ENCODE measurements around the gene FBXW8. TPM values are rescaled to one million over a fixed set of nuclear protein-coding genes. Genes with fewer than 3 reads are reported as not detected.

FBXW8 gene
- total RNA-seq, 1 experiment from 2014 or later, result 12.1 TPM

DNA sequence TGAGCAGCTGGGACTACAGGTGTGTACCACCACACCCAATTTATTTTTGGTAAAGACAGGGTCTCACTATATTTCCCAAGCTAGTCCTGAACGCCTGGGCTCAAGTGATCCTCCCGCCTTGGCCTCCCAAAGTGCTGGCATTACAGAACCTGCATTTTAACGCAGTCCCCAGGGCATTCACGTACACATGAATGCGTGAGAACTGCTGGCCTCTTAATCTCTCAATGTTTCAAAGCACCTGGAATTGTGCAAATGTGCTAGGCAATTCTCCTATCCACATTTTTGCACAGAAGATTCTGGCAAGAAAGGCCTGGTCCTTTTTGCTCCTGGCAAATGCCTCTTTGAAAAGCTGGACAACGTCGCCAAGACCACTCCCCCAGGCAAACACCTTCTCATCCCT, 153.3 kb downstream of the FBXW8 start:
- no peak overlapping the region for H3K27ac ChIP-seq (ENCODE audit: low read length)
- no peak overlapping the region for H3K4me3 ChIP-seq (ENCODE audit: low read length)
- ATAC-seq, result no peak
- no peaks in the 10 kb centered on the region for H4K20me1 ChIP-seq (ENCODE audit: low read length)
- H3K36me3 ChIP-seq (ENCODE audit: low read depth, low read length), result no peaks in the 10 kb centered on the region
- intact Hi-C loops (cut with micrococcal nuclease), result no loop called here
- H3K4me1 ChIP-seq (ENCODE audit: insufficient read depth, low read length), result peaks cover 8% of the 10 kb centered on the region; the same call in 1 of the 2 replicates
- no TSS peak for BruUV-seq (replicated peaks)
- H3K27me3 ChIP-seq (ENCODE audit: low read length), result no peaks in the 10 kb centered on the region
- ChIA-PET CTCF (no interaction called here), POLR2A (ENCODE audit: unreplicated experiment) (no interaction called here)
- no peak overlapping the region for H3K4me2 ChIP-seq (ENCODE audit: low read length)
- TF ChIP-seq EZH2 (IDR thresholded peaks at IDR 0.05; ENCODE audit: low read length, unreplicated experiment) (no peak), EZH2phosphoT487 (IDR thresholded peaks at IDR 0.05; ENCODE audit: borderline replicate concordance, low read length) (no peak)
- TF ChIP-seq, protein P1, sequence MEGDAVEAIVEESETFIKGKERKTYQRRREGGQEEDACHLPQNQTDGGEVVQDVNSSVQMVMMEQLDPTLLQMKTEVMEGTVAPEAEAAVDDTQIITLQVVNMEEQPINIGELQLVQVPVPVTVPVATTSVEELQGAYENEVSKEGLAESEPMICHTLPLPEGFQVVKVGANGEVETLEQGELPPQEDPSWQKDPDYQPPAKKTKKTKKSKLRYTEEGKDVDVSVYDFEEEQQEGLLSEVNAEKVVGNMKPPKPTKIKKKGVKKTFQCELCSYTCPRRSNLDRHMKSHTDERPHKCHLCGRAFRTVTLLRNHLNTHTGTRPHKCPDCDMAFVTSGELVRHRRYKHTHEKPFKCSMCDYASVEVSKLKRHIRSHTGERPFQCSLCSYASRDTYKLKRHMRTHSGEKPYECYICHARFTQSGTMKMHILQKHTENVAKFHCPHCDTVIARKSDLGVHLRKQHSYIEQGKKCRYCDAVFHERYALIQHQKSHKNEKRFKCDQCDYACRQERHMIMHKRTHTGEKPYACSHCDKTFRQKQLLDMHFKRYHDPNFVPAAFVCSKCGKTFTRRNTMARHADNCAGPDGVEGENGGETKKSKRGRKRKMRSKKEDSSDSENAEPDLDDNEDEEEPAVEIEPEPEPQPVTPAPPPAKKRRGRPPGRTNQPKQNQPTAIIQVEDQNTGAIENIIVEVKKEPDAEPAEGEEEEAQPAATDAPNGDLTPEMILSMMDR (conservative IDR thresholded peaks at IDR 0.05; ENCODE audit: low read depth, low read length), result no peak
- H3K9me2 ChIP-seq (replicated peaks; ENCODE audit: low read length), result no peaks in the 10 kb centered on the region
- H3F3A ChIP-seq (ENCODE audit: low read length, unreplicated experiment), result no peaks in the 10 kb centered on the region
- no peak overlapping the region for H3K9ac ChIP-seq (ENCODE audit: low read length)
- H3K79me2 ChIP-seq (ENCODE audit: low read length), result no peaks in the 10 kb centered on the region
- DNase-seq, result no peak
- no peak overlapping the region for H2AFZ ChIP-seq (ENCODE audit: low read length)
- H3K9me3 ChIP-seq (ENCODE audit: low read length), result no peaks in the 10 kb centered on the region

DNA sequence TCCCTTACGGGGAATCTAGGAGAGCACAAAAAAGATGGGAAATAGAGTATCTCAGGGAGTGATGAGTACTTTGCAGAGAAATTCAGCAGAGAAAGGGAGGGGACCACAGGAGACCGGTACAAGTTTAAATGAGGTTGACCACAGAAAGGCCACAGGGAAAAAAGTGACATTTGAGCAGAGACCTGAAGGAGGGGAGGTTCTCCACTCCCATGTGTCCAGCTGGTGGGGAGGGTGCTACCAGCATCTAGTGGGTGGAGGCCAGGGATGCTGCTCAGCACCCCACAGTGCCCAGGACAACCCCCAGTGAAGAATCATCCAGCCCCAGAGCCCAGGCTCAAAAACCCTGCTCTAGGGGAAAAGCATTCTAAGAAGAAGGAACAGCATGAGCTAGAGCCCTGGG, 153.8 kb downstream of the FBXW8 start:
- POLR2A ChIA-PET (ENCODE audit: unreplicated experiment), result no interaction called here

DNA sequence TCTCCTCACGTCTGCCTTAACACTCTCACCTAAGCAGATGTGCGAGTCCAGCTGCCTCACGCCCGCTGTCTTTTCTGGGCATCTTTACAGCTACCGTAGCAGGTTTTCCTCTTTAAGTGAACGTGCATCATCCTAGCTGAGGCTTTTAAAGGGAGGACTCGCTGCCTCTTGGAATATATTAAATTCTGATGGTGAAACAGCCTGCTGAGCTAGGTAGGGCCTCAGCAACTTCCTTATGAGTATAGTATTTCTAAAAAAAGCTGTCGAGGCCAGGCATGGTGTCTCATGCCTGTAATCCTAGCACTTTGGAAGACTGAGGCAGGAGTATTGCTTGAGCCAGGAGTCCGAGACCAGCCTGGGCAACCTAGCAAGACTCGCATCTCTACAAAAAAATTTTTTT, 156.3 kb downstream of the FBXW8 start:
- Histone ChIP-seq H3K9me3 (ENCODE audit: low read length) (no peaks in the 10 kb centered on the region), H3K4me1 (ENCODE audit: insufficient read depth, low read length) (no peaks in the 10 kb centered on the region), H3K27ac (ENCODE audit: low read length) (no peak overlapping the region), H3K36me3 (ENCODE audit: low read depth, low read length) (no peaks in the 10 kb centered on the region), H2AFZ (ENCODE audit: low read length) (0 out of 2 replicates have a peak overlapping the region, but pooled peaks have one; percentile 7), H3K9me2 (replicated peaks; ENCODE audit: low read length) (no peaks in the 10 kb centered on the region), H3K4me3 (ENCODE audit: low read length) (no peak overlapping the region), H3F3A (ENCODE audit: low read length, unreplicated experiment) (no peaks in the 10 kb centered on the region), H3K79me2 (ENCODE audit: low read length) (no peaks in the 10 kb centered on the region), H3K9ac (ENCODE audit: low read length) (no peak overlapping the region), H3K27me3 (ENCODE audit: low read length) (no peaks in the 10 kb centered on the region), H4K20me1 (ENCODE audit: low read length) (no peaks in the 10 kb centered on the region), H3K4me2 (ENCODE audit: low read length) (no peak overlapping the region)
- CTCF ChIA-PET, result no interaction called here
- POLR2A ChIA-PET (ENCODE audit: unreplicated experiment), result interaction anchor here (0.6 kb wide), 1 partner anchor 11 kb away, joined by 4 read pairs; no protein-coding TSS in a partner anchor
- ATAC-seq (peak; percentile 38), DNase-seq (no peak)
- TF ChIP-seq, protein P1 (conservative IDR thresholded peaks at IDR 0.05; ENCODE audit: low read depth, low read length), result no peak
- TF ChIP-seq EZH2 (IDR thresholded peaks at IDR 0.05; ENCODE audit: low read length, unreplicated experiment) (no peak), EZH2phosphoT487 (IDR thresholded peaks at IDR 0.05; ENCODE audit: borderline replicate concordance, low read length) (no peak)
- BruUV-seq (replicated peaks), result no TSS peak
- intact Hi-C loops (cut with micrococcal nuclease), result no loop called here

More for the DNA sequence above, 153.8 kb downstream of the FBXW8 start:
- H3K4me2 ChIP-seq (ENCODE audit: low read length), result no peak overlapping the region
- H3K36me3 ChIP-seq (ENCODE audit: low read depth, low read length), result no peaks in the 10 kb centered on the region
- BruUV-seq (replicated peaks), result no TSS peak
- H3K9ac ChIP-seq (ENCODE audit: low read length), result no peak overlapping the region
- no peaks in the 10 kb centered on the region for H3K9me2 ChIP-seq (replicated peaks; ENCODE audit: low read length)
- ATAC-seq (no peak), DNase-seq (no peak)
- no peaks in the 10 kb centered on the region for H3K27me3 ChIP-seq (ENCODE audit: low read length)
- no peaks in the 10 kb centered on the region for H3K9me3 ChIP-seq (ENCODE audit: low read length)
- H2AFZ ChIP-seq (ENCODE audit: low read length), result no peak overlapping the region
- intact Hi-C loops (cut with micrococcal nuclease), result no loop called here
- H3K79me2 ChIP-seq (ENCODE audit: low read length), result no peaks in the 10 kb centered on the region
- no peaks in the 10 kb centered on the region for H4K20me1 ChIP-seq (ENCODE audit: low read length)
- no peak for TF ChIP-seq EZH2phosphoT487 (IDR thresholded peaks at IDR 0.05; ENCODE audit: borderline replicate concordance, low read length)
- TF ChIP-seq, protein P1 (conservative IDR thresholded peaks at IDR 0.05; ENCODE audit: low read depth, low read length), result no peak
- TF ChIP-seq EZH2 (IDR thresholded peaks at IDR 0.05; ENCODE audit: low read length, unreplicated experiment), result no peak
- H3K4me3 ChIP-seq (ENCODE audit: low read length), result no peak overlapping the region
- no peak overlapping the region for H3K27ac ChIP-seq (ENCODE audit: low read length)
- peaks cover 8% of the 10 kb centered on the region; the same call in 1 of the 2 replicates for H3K4me1 ChIP-seq (ENCODE audit: insufficient read depth, low read length)
- H3F3A ChIP-seq (ENCODE audit: low read length, unreplicated experiment), result no peaks in the 10 kb centered on the region
- CTCF ChIA-PET, result no interaction called here
